NCI-H1105 treated with DMSO at 0.1 percent for 48 hours (cell line): ENCODE data around the gene POR.
"Not testable (repeated sequence)": the region's sequence is repeated elsewhere in the genome, so short reads cannot be mapped to it uniquely, and the experiment has no call there.

Experiments
- DNase-seq: peaks from one replicate; lab custom pipeline; 2025; lab: John Stamatoyannopoulos, UW

POR gene

DNA sequence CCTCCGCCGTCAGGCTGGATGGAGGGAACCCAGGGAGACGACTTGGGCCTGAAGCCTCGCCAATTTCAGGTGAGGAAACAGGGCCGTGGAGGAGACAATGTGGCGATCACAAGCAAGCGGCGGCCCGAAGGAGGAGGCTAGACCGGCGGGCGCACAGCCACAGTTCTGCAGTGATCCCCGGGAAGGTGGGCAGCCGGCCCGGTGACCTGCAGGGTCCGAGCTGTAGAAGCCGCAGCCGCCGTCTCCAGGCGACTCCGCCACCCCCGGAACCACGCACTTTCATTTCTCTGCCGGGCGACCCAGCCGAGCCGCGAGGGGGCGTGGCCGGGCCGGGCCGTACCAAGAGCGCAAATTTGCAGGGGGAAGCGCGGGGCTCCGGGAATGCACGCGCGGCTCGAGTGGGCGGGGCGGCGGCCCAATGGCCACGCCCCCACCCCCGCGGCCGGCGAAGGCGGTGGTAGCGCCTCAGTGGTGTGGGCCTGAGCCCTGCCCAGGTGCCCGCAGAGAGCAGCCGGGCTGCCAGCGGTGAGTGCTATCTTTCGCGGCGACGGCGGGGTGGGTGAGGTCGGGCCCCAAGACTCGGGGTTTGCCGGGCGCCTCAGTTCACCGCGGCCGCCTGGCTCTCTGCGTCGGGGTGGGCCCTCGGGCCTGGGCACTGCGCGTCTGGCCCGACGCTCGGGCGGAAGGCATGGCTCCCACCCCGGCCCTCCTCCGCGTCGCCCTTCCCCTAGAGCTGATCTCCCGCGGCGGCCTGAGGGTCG, at the start of gene POR:
Gene POR, plus strand, starts transcription at position 501 of the 761 bp plus-strand sequence. CDS start 38,847 bp downstream, outside the sequence.
- DNase-seq, result peak; percentile 87

DNA sequence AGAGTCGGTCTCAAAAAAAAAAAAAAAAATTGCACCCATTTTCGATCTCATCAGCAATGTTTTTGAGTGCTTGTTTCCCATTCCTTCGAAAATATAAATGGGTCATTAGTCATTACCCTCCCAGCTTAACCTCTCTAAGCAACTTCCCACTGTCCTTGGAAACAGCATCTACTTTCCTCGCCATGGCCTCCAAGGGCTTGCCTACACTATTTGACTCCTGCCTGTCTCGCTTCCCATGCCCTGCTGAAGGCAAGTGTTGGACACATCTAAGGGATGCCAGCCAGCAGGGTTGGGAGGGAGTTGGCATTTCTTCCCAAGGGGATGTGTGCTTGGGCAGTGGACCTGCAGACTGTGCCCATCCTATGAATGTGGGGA, 48.9 kb upstream of the POR start:
- no peak for DNase-seq

DNA sequence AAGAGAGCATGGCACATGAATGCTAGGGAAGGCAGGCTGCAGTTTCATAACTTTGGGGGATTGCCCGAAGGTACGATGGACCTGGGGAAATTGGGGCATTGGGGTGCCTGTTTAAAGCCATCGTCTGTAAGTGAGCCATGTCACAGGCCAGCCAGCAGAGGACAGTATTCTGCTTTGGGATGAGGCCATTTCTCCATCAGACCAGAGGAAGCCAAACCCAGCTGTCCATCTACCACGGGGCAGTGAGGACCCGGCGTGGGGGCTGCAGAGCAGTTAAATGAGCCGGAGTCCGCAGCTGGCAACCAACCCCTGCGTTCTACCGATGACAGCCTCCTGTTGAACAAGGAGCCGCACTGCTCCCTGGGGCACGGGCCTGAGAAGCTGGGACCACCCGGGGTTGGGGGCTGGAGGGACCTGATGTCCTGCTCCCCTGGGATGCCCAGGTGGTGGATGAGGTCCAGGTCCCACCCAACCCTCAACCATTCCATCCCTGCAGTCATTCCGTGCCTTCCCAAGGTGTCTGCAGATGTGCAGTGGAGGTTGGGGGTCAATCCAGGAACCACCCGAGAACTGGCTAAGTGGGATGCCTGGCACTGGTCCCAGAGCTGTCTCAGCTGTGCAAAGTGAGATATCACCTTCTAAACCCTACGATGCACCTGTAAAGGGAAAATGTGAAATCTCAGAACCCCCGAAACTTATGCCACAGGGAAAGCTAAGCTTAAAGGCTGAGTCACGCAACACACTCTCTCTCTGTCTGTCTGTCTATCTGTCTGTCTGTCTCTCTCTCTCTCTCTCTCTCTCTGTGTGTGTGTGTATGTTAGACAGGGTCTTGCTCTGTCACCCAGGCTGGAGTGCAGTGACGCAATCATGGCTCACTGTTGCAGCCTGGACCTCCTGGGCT, 48.2 kb upstream of the POR start:
- DNase-seq, result peak; percentile 56

DNA sequence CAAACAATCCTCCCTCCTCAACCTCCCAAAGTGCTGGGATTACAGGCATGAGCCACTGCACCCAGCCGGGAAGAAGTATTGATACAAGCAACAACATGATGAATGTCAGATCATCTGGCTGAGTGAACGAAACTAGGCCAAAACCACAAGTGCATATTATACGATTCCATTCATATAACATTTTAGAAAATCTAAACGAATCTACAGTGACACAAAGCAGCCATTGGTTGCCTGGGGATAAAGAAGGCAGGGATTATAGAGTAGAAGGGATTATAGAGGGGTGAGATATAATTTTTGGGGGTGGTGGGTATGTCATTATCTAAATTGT, 47.6 kb upstream of the POR start:
- no peak for DNase-seq

DNA sequence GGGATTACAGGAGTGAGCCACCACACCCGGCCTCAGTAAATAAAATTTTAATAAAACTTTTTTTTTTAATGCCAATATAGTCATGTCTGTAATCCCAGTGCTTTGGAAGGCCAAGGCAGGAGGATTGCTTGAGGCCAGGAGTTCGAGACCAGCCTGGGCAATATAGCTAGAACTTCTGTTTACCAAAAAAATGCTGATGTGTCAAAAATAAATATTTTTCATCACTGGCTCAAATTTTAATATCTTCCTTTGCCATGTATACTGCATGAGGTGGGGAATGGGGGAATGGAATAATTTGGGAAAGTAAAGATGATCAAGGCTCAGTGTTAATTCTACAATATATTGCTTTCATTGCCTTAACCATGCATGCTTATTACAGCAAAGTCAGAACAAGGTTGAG, 46.8 kb upstream of the POR start:
- no peak for DNase-seq

DNA sequence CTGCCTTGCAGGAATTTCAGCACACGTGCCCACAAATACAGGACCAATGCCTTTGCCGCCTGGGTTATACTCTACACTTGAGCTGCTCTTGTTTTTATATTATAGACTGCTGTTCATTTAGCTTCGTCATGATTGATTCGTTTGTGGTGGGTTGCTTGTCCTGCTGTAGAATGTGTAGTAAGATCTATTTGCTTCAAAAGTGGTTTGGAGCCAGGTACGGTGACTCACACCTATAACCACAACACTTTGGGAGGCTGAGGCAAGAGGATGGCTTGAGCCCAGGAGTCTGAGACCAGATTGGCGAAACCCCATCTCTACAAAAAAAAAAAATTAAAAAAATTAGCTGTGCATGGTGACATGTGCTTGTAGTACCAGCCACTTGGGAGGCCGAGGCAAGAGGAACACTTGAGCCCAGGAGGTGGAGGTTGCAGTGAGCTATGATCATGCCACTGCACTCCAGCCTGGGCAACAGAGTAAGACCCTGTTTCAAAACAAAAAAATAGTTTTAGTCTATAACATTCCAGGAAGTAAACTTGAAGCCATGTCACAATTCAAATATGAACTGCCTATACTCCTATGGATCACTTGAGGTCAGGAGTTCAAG, 45.1 kb upstream of the POR start:
- DNase-seq, result no peak

DNA sequence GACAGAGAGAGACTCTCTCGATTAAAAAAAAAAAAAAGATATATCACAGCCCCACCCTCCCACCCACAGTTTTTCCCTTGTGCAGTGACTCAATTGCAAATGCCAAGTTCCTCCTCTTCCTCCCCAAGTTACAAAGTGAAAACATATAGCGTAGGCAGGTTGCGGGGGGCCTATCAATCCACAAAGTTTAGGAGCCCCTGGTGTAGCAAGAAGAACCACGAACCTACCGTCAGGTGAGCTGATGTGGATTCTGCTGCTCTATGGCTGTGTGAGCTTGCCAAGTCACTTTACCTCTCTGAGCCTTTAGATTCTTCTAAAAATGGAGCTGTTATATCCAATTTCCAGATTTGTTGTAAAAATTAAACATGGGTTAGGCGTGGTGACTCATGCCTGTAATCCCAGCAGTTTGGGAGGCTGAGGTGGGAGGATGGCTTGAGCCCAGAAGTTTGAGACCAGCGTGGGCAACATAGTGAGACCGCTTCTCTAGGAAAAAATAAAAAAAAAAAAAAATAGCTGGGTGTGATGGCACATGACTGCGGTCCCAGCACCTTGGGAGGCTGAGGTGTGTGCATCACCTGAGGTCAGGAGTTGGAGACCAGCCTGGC, 44.3 kb upstream of the POR start:
- DNase-seq, result no peak

DNA sequence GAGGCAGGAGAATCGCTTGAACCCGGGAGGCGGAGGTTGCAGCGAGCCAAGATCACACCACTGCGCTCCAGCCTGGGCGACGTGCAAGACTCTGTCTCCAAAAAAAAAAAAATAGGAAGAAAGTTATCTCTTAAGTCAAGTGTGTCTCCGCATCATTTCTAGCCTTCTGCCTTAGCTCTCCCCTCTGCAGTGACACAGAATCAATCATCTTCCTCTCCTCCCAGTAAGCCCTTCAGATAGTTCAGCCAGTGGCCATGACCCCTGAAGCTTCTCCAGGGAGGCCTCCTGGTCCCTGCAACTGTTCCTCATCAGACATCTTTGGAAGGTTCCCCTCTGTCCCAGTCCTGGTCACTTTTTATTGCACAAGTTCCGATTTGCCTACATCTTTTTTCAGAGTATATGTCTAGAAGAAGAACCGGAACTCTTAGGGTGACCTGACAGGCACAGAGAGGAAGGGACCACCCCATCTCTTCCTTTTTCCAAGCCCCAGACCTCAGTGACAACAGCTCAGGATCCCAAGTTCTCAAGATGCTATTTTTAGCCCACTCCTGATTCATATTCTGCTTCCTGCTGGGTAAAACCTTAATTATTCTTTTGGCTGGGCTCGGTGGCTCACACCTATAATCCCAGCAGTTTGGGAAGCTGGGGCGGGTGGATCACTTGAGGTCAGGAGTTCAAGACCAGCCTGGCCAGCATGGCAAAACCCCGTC, 42.7 kb upstream of the POR start:
- no peak for DNase-seq

DNA sequence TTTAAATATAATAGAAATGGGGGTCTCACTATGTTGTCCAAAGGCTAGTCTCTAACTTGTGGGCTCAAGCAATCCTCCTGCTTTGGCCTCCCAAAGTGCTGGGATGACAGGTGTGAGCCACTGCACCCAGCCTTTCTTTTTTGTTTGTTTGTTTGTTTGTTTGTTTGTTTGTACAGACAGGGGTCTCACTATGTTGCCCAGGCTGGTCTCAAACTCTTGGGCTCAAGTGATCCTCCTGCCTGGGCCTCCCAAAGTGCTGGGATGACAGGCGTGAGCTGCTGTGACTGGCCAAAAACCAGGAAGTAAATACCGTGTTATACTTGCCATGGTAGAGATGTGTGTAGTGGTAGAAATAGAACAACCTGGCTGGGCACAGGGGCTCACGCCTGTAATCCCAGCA, 40.8 kb upstream of the POR start:
- DNase-seq, result not testable (repeated sequence)

DNA sequence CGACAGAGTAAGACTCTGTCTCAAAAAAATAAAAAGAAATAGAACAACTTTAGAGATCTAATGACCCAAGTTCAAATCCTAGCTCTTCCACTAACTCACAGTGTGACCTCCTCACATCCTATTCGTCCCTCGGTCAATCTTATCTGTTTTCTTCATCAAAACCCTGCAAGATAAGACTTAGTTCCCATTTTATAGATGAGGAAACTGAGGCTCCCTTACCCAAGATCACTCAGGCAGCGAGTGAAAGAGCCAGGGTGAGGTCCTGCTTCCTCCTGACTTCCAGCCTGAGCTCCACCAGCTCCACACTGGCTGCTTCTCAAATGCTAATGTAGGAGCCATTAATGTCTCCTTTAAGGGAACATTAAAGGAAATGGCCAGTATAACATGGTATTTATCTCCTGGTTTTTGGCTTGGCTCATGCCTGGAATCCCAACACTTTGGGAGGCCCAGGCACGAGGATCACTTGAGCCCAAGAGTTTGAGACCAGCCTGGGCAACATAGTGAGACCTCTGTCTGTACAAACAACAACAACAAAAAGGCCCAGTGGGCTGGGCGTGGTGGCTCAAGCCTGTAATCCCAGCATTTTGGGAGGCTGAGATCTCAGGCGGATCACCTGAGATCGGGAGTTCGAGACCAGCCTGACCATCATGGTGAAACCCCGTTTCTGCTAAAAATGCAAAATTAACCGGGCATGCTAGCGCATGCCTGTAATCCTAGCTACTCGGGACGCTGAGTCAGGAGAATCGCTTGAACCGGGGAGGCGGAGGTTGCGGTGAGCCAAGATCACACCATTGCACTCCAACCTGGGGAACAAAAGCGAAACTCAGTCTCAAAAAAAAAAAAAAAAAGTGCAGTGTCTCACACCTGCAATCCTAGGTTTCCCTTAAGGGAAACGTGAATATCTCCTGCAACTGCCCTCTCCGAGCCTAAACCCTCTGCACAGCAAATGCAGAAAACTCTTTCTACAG, 39.6 kb upstream of the POR start:
- no peak for DNase-seq

DNA sequence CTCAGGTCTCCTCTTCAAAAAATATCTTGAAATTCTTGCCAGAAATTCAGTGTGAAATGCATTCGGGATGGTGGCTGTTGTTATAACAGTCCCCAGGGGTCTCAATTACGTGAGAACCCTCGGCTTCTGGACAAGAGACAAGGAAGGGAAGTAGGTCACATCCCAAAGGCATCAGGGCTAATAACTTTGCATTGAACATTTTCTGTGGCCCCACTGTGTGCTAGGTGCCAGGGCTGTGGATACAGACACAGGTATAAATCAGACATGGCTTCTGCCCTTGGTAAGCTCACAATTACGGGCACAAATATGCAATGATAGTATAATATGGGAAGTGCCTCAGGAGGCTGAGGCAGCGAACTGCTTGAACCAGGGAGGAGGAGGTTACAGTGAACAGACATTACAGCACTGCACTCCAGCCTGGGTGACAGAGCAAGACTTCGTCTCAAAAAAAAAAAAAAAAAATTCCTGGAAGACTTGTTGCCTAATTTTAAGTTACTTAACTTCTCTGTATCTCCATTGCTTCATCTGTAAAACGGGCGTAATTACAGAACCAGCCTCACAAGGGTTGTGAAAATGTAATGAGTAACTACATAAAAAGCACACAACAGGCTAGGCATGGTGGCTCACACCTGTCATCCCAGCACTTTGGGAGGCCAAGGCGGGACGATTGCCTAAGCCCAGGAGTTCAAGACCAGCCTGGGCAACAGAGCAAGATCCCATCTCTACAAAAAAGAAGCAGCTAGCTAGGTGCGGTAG, 38.7 kb upstream of the POR start:
- DNase-seq, result no peak

DNA sequence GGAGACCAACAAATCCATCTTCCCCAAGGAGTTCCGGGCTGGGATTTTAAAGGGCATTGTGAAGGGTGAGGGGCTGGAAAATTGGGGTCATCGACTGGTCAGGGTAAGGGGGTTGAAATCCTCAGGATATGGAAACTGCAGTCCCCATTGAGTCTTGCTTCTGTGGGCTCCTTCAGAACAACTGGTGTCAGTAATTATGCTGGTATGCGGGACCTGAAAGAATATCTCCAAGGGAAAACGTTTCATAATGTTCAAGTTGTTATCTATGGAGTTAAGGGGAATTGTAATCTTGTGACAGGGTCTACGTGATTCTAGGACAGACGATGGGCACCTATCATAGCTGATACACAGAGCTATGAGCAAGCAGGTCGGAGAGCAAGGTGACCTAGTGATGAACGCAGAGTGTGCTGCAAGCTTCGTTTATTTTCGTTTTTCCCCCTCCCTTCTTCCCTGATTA, 36.6 kb upstream of the POR start:
- DNase-seq, result no peak

DNA sequence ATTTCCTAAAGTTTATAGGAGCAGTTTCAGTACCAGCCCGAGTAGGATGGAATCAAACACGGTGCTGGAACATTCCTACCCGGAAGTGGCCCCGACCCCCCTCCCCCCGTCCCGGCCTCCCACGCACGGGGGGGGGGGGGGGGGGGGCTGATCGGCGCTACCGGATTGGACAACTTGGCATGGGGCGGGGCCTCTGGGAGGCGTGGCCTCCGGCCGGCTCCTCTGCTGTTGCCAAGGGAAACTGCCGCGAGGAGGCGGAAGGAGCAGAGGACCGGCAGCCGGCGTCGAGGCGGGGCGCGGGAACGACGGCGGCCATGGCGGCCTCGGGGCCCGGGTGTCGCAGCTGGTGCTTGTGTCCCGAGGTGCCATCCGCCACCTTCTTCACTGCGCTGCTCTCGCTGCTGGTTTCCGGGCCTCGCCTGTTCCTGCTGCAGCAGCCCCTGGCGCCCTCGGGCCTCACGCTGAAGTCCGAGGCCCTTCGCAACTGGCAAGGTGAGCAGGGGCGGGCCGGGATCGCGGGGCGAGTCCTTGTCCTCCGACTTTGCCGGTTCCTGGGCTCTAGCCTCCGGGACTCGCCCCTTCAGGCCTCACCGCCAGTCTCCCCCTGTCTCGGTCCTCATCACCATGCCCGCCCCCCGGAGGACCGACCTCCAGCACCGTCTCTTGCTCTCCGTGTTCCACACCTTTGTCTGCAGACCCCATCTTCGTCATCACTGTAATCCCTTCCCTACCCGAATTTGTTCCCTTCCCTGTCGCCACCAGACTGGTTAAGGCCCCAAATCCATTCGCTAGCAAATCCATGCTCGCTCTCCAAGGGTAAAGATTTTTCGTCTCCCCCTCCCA, 36.0 kb upstream of the POR start, which contains the start of gene RHBDD2:
Gene RHBDD2, plus strand, starts transcription at position 266 of the 843 bp plus-strand sequence. Its CDS starts 49 bp downstream, at position 315.
- DNase-seq, result peak; percentile 91

DNA sequence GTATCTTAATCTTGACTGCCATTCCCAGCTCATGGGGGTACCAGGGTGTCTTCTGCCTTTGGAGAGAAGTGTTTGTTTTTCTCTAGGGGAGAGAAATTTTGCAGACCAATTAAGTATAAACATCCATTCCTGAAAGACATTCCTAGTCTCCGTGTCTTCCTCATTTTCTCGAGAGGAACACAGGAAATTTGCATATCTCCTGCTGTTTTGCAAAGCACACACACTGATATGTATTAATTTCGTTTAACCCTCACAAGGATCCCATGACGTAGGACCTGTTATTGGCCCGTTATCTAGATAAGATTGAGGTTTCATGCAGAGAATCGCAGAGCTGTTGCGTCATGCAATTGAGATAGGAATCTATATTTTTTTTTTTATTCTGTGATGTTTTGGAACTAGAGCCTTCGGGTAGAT, 35.2 kb upstream of the POR start:
- no peak for DNase-seq

DNA sequence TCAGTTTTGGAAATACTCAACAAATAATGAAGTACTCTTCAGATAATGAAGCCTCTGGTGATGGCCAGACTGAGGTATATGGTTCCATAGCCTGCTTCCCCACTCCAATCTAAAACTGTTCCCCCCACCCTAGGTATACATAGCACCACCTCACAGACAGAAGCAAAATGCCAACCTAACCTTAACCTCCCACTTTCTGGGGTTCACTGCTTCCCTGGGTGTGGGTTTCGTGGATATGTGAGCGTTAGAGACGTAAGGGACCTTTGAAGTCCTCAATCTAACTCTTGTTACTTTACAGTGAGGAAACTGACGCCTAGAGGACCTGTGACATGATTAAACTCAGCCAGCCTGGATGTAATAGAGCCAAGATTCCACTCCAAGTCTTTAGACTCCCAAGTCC, 34.7 kb upstream of the POR start:
- no peak for DNase-seq

DNA sequence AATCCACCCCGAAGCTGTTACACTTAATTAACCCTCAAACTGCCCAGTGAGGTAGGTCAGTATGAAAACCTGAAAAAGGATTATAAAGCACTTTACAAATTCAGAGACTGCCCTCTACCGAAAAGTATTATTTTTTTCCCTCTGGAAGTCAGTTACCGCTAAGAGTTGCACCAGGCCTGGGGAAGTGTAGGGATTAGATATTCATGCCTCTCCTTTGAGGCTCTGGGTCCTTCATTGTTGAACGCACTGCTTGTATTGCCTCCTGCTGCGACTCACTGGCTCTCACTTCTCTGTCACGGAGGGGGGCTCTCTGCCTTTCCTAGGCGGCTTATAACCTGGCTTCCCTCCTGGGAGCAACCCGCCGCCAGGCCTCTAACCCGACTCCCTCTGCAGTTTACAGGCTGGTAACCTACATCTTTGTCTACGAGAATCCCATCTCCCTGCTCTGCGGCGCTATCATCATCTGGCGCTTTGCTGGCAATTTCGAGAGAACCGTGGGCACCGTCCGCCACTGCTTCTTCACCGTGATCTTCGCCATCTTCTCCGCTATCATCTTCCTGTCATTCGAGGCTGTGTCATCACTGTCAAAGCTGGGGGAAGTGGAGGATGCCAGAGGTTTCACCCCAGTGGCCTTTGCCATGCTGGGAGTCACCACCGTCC, 33.4 kb upstream of the POR start:
- DNase-seq, result no peak

DNA sequence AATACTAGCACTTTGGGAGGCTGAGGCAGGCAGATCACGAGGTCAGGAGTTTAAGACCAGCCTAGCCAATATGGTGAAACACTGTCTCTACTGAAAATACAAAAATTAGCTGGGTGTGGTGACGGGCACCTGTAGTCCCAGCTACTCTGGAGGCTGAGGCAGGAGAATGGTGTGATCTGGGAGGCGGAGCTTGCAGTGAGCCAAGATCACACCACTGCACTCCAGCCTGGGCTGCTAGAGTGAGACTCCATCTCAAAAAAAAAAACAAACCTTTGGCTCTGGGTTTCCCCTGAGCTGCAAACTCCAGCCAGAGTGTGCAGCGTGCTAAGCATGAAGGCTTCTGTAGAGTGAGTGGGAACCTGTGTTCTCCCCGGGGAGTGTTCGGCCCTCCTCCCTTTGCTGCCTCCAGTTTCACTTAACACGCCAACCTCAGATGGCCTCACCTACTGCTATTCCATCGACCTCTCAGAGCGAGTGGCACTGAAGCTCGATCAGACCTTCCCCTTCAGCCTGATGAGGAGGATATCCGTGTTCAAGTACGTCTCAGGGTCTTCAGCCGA, 31.6 kb upstream of the POR start:
- DNase-seq, result not testable (repeated sequence)

DNA sequence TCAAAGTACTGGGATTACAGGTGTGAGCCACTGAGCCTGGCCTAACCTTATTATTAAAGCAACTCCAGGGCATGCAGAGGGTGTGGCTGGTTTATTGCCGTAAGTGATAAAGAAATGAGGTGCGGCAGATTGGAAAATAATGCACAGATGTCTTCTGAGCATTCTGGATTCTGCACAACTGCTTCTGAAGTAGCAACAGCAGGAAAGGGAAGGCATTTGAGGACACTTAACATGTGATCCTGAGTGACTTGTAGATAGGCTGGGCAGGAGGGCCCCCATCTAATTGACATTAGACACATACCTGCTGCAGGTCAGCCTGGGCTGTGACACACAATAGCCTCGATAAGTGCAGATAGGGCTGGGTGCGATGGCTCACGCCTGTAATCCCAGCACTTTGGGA, 30.5 kb upstream of the POR start:
- no peak for DNase-seq
